GM23338 (cell line): ENCODE results near the gene EDARADD. TPM values are rescaled to one million over a fixed set of nuclear protein-coding genes. Genes with fewer than 3 reads are reported as not detected.

Experiments
- ATAC-seq: fragments of 200-7000 bp; cut with Tn5 transposase; 3 replicates; pipeline ENCODE4 v1.9.1; 2020
- DNase-seq: peaks from one replicate; pipeline ENCODE4 v3.0.0-alpha.2; 2015; ENCODE audit warnings: low spot score
- H2AFZ ChIP-seq: fragments of 200-600 bp; sonication (generic); 2 replicates; pipeline ENCODE4 v1.8.0; 2016; ENCODE audit warnings: antibody characterized with exemption, mild to moderate bottlenecking, moderate library complexity
- H3F3A ChIP-seq: fragments of 200-600 bp; sonication (generic); replicated peaks from 2 replicates; pipeline ENCODE4 v1.8.0; 2017; ENCODE audit warnings: antibody characterized with exemption, mixed run types, low read depth
- H3K27ac ChIP-seq: fragments of 200-600 bp; sonication (generic); 2 replicates; pipeline ENCODE4 v1.6.1; 2016; ENCODE audit warnings: low read depth
- H3K27me3 ChIP-seq: fragments of 200-600 bp; sonication (generic); 2 replicates; pipeline ENCODE4 v1.8.0; 2016; ENCODE audit warnings: mild to moderate bottlenecking, mixed run types, moderate library complexity; ENCODE audit not compliant: insufficient read depth
- H3K36me3 ChIP-seq: fragments of 200-600 bp; sonication (generic); 2 replicates; pipeline ENCODE4 v1.8.0; 2016; ENCODE audit warnings: mild to moderate bottlenecking; ENCODE audit not compliant: insufficient read depth
- H3K4me1 ChIP-seq: fragments of 200-600 bp; sonication (generic); 2 replicates; pipeline ENCODE4 v1.8.0; 2016; ENCODE audit warnings: mild to moderate bottlenecking, moderate library complexity; ENCODE audit not compliant: insufficient read depth
- H3K4me2 ChIP-seq: fragments of 200-600 bp; sonication (generic); 2 replicates; pipeline ENCODE4 v1.7.1; 2017; ENCODE audit warnings: mixed run types
- H3K4me3 ChIP-seq: fragments of 200-600 bp; sonication (generic); 2 replicates; pipeline ENCODE4 v1.6.1; 2016; ENCODE audit warnings: mixed run types
- H3K79me2 ChIP-seq: fragments of 200-600 bp; sonication (generic); replicated peaks from 2 replicates; pipeline ENCODE4 v1.8.0; 2017; ENCODE audit warnings: mild to moderate bottlenecking; ENCODE audit not compliant: insufficient read depth
- H3K9me2 ChIP-seq: fragments of 200-600 bp; sonication (generic); 2 replicates; pipeline ENCODE4 v1.8.0; 2017; ENCODE audit not compliant: insufficient read depth
- H4K20me1 ChIP-seq: fragments of 200-600 bp; sonication (generic); replicated peaks from 2 replicates; pipeline ENCODE4 v1.8.0; 2017; ENCODE audit warnings: mild to moderate bottlenecking; ENCODE audit not compliant: insufficient read depth
- H3K27ac Mint-ChIP-seq: 2 replicates; pipeline ENCODE4 v1.8.0; 2020; ENCODE audit warnings: inconsistent platforms, mild to moderate bottlenecking, moderate library complexity, mixed read lengths
- H3K27me3 Mint-ChIP-seq: 3 replicates; pipeline ENCODE4 v1.8.0; 2022; ENCODE audit warnings: low read depth, mild to moderate bottlenecking, moderate library complexity, mixed read lengths, inconsistent platforms; ENCODE audit not compliant: insufficient read depth, poor library complexity
- H3K36me3 Mint-ChIP-seq: 3 replicates; pipeline ENCODE4 v1.8.0; 2021; ENCODE audit warnings: low read depth, mild to moderate bottlenecking, inconsistent platforms, moderate library complexity, mixed read lengths
- H3K4me1 Mint-ChIP-seq: 3 replicates; pipeline ENCODE4 v1.8.0; 2020; ENCODE audit warnings: mild to moderate bottlenecking, inconsistent platforms, mixed read lengths
- H3K4me3 Mint-ChIP-seq: 3 replicates; pipeline ENCODE4 v1.8.0; 2021; ENCODE audit warnings: moderate library complexity, mild to moderate bottlenecking, inconsistent platforms, mixed read lengths
- H3K9me3 Mint-ChIP-seq: 3 replicates; pipeline ENCODE4 v1.8.0; 2020; ENCODE audit warnings: moderate library complexity, mild to moderate bottlenecking, inconsistent platforms, mixed read lengths
- CREB1 ChIP-seq: fragments of 250-450 bp; sonication (Bioruptor Pico); IDR thresholded peaks from 2 replicates; pipeline ENCODE4 v1.5.0; 2020; ENCODE audit warnings: low read depth, mild to moderate bottlenecking, moderate library complexity
- CTCF ChIP-seq, 2 experiments: fragments of 200-600 bp in 1 of 2; sonication (generic) in 1 of 2; conservative IDR thresholded peaks; 2 replicates each; pipeline versions ENCODE4 v1.5.1 to v1.6.1; 2016 to 2017; ENCODE audit warnings: antibody characterized with exemption in 2 of 2, low read depth in 2 of 2, mild to moderate bottlenecking in 2 of 2, moderate library complexity in 1 of 2
- ETS1 ChIP-seq: IDR thresholded peaks from 2 replicates; pipeline ENCODE4 v1.6.1; 2016; ENCODE audit warnings: antibody characterized with exemption
- EZH2 ChIP-seq: fragments of 200-600 bp; sonication (generic); IDR thresholded peaks from one replicate; pipeline ENCODE4 v1.8.0; 2017; ENCODE audit warnings: antibody characterized with exemption, mild to moderate bottlenecking, low read depth; ENCODE audit not compliant: unreplicated experiment
- EZH2phosphoT487 ChIP-seq: fragments of 200-600 bp; sonication (generic); IDR thresholded peaks from one replicate; pipeline ENCODE4 v1.8.1; 2018; ENCODE audit warnings: antibody characterized with exemption; ENCODE audit not compliant: unreplicated experiment
- JUNB ChIP-seq: IDR thresholded peaks from one replicate; pipeline ENCODE4 v1.6.1; 2016; ENCODE audit warnings: antibody characterized with exemption; ENCODE audit not compliant: unreplicated experiment
- NANOG ChIP-seq: IDR thresholded peaks from 2 replicates; pipeline ENCODE4 v1.6.1; 2016; ENCODE audit warnings: antibody characterized with exemption, borderline replicate concordance
- POLR2AphosphoS5 ChIP-seq: IDR thresholded peaks from 2 replicates; pipeline ENCODE4 v1.6.1; 2016; ENCODE audit warnings: antibody characterized with exemption, low read depth
- REST ChIP-seq: IDR thresholded peaks from one replicate; pipeline ENCODE4 v1.6.1; 2018; ENCODE audit warnings: antibody characterized with exemption; ENCODE audit not compliant: unreplicated experiment
- STAT1 ChIP-seq: IDR thresholded peaks from one replicate; pipeline ENCODE4 v1.6.1; 2016; ENCODE audit warnings: antibody characterized with exemption; ENCODE audit not compliant: unreplicated experiment
- ZNF114 ChIP-seq: fragments of 250-450 bp; sonication (Bioruptor Pico); IDR thresholded peaks from 2 replicates; pipeline ENCODE4 v1.5.0; 2020; ENCODE audit warnings: mild to moderate bottlenecking, moderate library complexity
- ZNF331 ChIP-seq: fragments of 250-450 bp; sonication (Bioruptor Pico); IDR thresholded peaks from 2 replicates; pipeline ENCODE4 v1.5.0; 2020; ENCODE audit warnings: low read depth, mild to moderate bottlenecking, moderate library complexity
- ZNF462 ChIP-seq: fragments of 250-450 bp; sonication (Bioruptor Pico); IDR thresholded peaks from 2 replicates; pipeline ENCODE4 v1.5.0; 2020; ENCODE audit warnings: mild to moderate bottlenecking, moderate library complexity
- polyA plus RNA-seq: library from polyadenylated mRNA; unstranded; fragments of >200 nt; fragmentation: Nextera tagmentation; extraction: Ambion mirVana; gene quantifications from 2 replicates; pipeline ENCODE4 v1.2.1, GENCODE V29; 2016
- total RNA-seq: library from RNA; depleted of rRNA; stranded (reverse); fragments of >200 nt; shearing (Covaris generic); gene quantifications from 2 replicates; pipeline ENCODE4 v1.2.3, GENCODE V29; 2014

The EDARADD gene
- total and polyA plus RNA-seq, 2 experiments from 2014 or later, result 3.7 to 4.4 TPM

GRCh38 chr1:236530959-236531358 lies 136.9 kb downstream of the EDARADD start:
- Histone ChIP-seq H3K36me3 (no peaks in the 10 kb centered on the region), H3K79me2 (no peaks in the 10 kb centered on the region), H3K4me2 (no peak overlapping the region), H2AFZ (no peak overlapping the region), H3F3A (no peaks in the 10 kb centered on the region), H3K4me1 (no peaks in the 10 kb centered on the region), H4K20me1 (no peaks in the 10 kb centered on the region; the same call in 1 of the 2 replicates), H3K9me2 (no peaks in the 10 kb centered on the region), H3K4me3 (no peak overlapping the region), H3K27me3 (no peaks in the 10 kb centered on the region), H3K27ac (no peak overlapping the region)
- DNase-seq (no peak), ATAC-seq (no peak)
- Mint-ChIP-seq H3K27me3 (peaks cover 3% of the 10 kb centered on the region), H3K27ac (no peak overlapping the region), H3K9me3 (no peaks in the 10 kb centered on the region), H3K4me3 (no peak overlapping the region), H3K36me3 (no peaks in the 10 kb centered on the region; the same call in 1 of the 3 replicates), H3K4me1 (peaks cover 2% of the 10 kb centered on the region; the same call in 2 of the 3 replicates)
- TF ChIP-seq ETS1 (no peak), NANOG (no peak), REST (no peak), ZNF462 (no peak), POLR2AphosphoS5 (no peak), CREB1 (CRISPR knock-in tag) (no peak), STAT1 (no peak), EZH2phosphoT487 (no peak), EZH2 (no peak), JUNB (no peak), ZNF331 (CRISPR knock-in tag) (no peak), CTCF (conservative IDR thresholded peaks at IDR 0.05; ENCODE audit: low read depth in 2 of 2) (no peak), ZNF114 (CRISPR knock-in tag) (no peak)
